ENCODE measurements around the gene MEGF9.

- TF ChIP-seq CTCF (IDR thresholded peaks at IDR 0.05) (no peak), POLR2A (IDR thresholded peaks at IDR 0.05) (no peak)
Measured at GRCh38 chr9:120635011-120635410, 79.3 kb downstream of the MEGF9 start.

Measured in gastroesophageal sphincter (tissue), 3 donors.